H9 (cell line): ENCODE measurements around the gene ZSCAN22. TPM values are rescaled to one million over a fixed set of nuclear protein-coding genes. Genes with fewer than 3 reads are reported as not detected.

Source experiments
- DNase-seq: peaks from one replicate; pipeline ENCODE4 v3.0.0-alpha.2; 2017
- H2AFZ ChIP-seq: one replicate; pipeline ENCODE4 v1.6.1; 2013; ENCODE audit warnings: mild to moderate bottlenecking, low read length, control low read depth, moderate library complexity
- H2AK5ac ChIP-seq: 2 replicates; pipeline ENCODE4 v1.6.1; 2013; ENCODE audit warnings: low read length, control low read depth, mixed read lengths; ENCODE audit not compliant: insufficient read length
- H2BK120ac ChIP-seq: one replicate; pipeline ENCODE4 v1.6.1; 2013; ENCODE audit warnings: low read depth, mild to moderate bottlenecking, low read length, control low read depth, inconsistent platforms; ENCODE audit not compliant: poor library complexity, severe bottlenecking
- H2BK12ac ChIP-seq: 2 replicates; pipeline ENCODE4 v1.6.1; 2013; ENCODE audit warnings: low read length, control low read depth, mixed read lengths, low read depth; ENCODE audit not compliant: insufficient read length
- H2BK15ac ChIP-seq: 2 replicates; pipeline ENCODE4 v1.6.1; 2013; ENCODE audit warnings: low read depth, low read length, control low read depth
- H2BK20ac ChIP-seq: one replicate; pipeline ENCODE4 v1.6.1; 2013; ENCODE audit warnings: low read depth, mild to moderate bottlenecking, low read length, control low read depth, inconsistent platforms; ENCODE audit not compliant: poor library complexity, severe bottlenecking
- H2BK5ac ChIP-seq: 2 replicates; pipeline ENCODE4 v1.6.1; 2013; ENCODE audit warnings: low read length, control low read depth, mixed read lengths; ENCODE audit not compliant: insufficient read length
- H3K14ac ChIP-seq: 2 replicates; pipeline ENCODE4 v1.6.1; 2013; ENCODE audit warnings: low read length, control low read depth; ENCODE audit not compliant: insufficient read depth
- H3K18ac ChIP-seq: 2 replicates; pipeline ENCODE4 v1.6.1; 2013; ENCODE audit warnings: low read depth, mild to moderate bottlenecking, mixed read lengths, low read length, control low read depth; ENCODE audit not compliant: insufficient read length
- H3K23ac ChIP-seq: 2 replicates; pipeline ENCODE4 v1.6.1; 2013; ENCODE audit warnings: low read length, control low read depth, mixed read lengths, low read depth; ENCODE audit not compliant: insufficient read length
- H3K23me2 ChIP-seq: 2 replicates; pipeline ENCODE4 v1.6.1; 2013; ENCODE audit warnings: low read depth, mild to moderate bottlenecking, mixed read lengths, low read length, control low read depth; ENCODE audit not compliant: insufficient read length, poor library complexity, severe bottlenecking
- H3K27ac ChIP-seq: 2 replicates; pipeline ENCODE4 v1.5.1; 2013; ENCODE audit warnings: low read length, control low read depth, mixed read lengths, low read depth; ENCODE audit not compliant: insufficient read length
- H3K27me3 ChIP-seq: 2 replicates; pipeline ENCODE4 v1.6.1; 2013; ENCODE audit warnings: low read length, control low read depth, inconsistent platforms; ENCODE audit not compliant: insufficient read depth
- H3K4ac ChIP-seq: 2 replicates; pipeline ENCODE4 v1.6.1; 2013; ENCODE audit warnings: low read depth, mild to moderate bottlenecking, control low read depth, inconsistent platforms, low read length, moderate library complexity
- H3K4me1 ChIP-seq: 2 replicates; pipeline ENCODE4 v1.6.1; 2013; ENCODE audit warnings: low read length, control low read depth, inconsistent platforms; ENCODE audit not compliant: insufficient read depth
- H3K4me2 ChIP-seq: 2 replicates; pipeline ENCODE4 v1.6.1; 2013; ENCODE audit warnings: low read length, control low read depth, mixed read lengths; ENCODE audit not compliant: insufficient read length, insufficient read depth
- H3K56ac ChIP-seq: 2 replicates; pipeline ENCODE4 v1.6.1; 2013; ENCODE audit warnings: low read depth, mild to moderate bottlenecking, mixed read lengths, low read length, control low read depth; ENCODE audit not compliant: insufficient read length
- H3K79me1 ChIP-seq: 2 replicates; pipeline ENCODE4 v1.6.1; 2013; ENCODE audit warnings: low read depth, mild to moderate bottlenecking, moderate library complexity, low read length, control low read depth, inconsistent platforms; ENCODE audit not compliant: insufficient read depth, poor library complexity, severe bottlenecking
- H3K79me2 ChIP-seq: 2 replicates; pipeline ENCODE4 v1.6.1; 2013; ENCODE audit warnings: low read length, control low read depth, inconsistent platforms; ENCODE audit not compliant: insufficient read depth
- H3K9ac ChIP-seq: 2 replicates; pipeline ENCODE4 v1.6.1; 2013; ENCODE audit warnings: low read length, control low read depth, mixed read lengths; ENCODE audit not compliant: insufficient read length; ENCODE audit errors: extremely low read depth
- H3K9me3 ChIP-seq: one replicate; pipeline ENCODE4 v1.6.1; 2013; ENCODE audit warnings: low read depth, low read length, inconsistent platforms; ENCODE audit not compliant: control insufficient read depth
- H3T11ph ChIP-seq: one replicate; pipeline ENCODE4 v1.6.1; 2013; ENCODE audit warnings: mild to moderate bottlenecking, low read length, control low read depth, inconsistent platforms
- H4K20me1 ChIP-seq: one replicate; pipeline ENCODE4 v1.6.1; 2013; ENCODE audit not compliant: control insufficient read depth, insufficient read length, insufficient read depth
- H4K5ac ChIP-seq: 2 replicates; pipeline ENCODE4 v1.6.1; 2013; ENCODE audit warnings: low read depth, mild to moderate bottlenecking, mixed read lengths, low read length, control low read depth; ENCODE audit not compliant: insufficient read length
- H4K8ac ChIP-seq: replicated peaks from 2 replicates; pipeline ENCODE4 v1.6.1; 2013; ENCODE audit warnings: low read length, control low read depth, mixed read lengths, low read depth; ENCODE audit not compliant: insufficient read length
- H4K91ac ChIP-seq: 2 replicates; pipeline ENCODE4 v1.6.1; 2013; ENCODE audit warnings: low read depth, mild to moderate bottlenecking, moderate library complexity, mixed read lengths, low read length, control low read depth; ENCODE audit not compliant: insufficient read length
- H3K27ac Mint-ChIP-seq, 3 experiments: 2 replicates in 2 of 3; 3 replicates in 1 of 3; pipeline ENCODE4 v1.8.0; 2020 to 2021; ENCODE audit warnings: mixed read lengths in 3 of 3, mild to moderate bottlenecking in 1 of 3, moderate library complexity in 1 of 3
- H3K27me3 Mint-ChIP-seq: 2 replicates; pipeline ENCODE4 v1.8.0; 2021; ENCODE audit warnings: low read depth, mild to moderate bottlenecking, moderate library complexity, mixed read lengths
- H3K36me3 Mint-ChIP-seq, 3 experiments: 2 replicates in 2 of 3; 3 replicates in 1 of 3; pipeline ENCODE4 v1.8.0; 2020 to 2021; ENCODE audit warnings: low read depth in 3 of 3, mixed read lengths in 3 of 3; ENCODE audit not compliant: insufficient read depth in 1 of 3
- H3K4me1 Mint-ChIP-seq, 2 experiments: 2 replicates each; pipeline ENCODE4 v1.8.0; 2020; ENCODE audit warnings: mixed read lengths in 2 of 2
- H3K4me3 Mint-ChIP-seq, 2 experiments: 2 replicates in 1 of 2; 3 replicates in 1 of 2; pipeline ENCODE4 v1.8.0; 2020 to 2021; ENCODE audit warnings: mild to moderate bottlenecking in 2 of 2, mixed read lengths in 2 of 2, moderate library complexity in 1 of 2
- H3K9me3 Mint-ChIP-seq, 2 experiments: 2 replicates in 1 of 2; 3 replicates in 1 of 2; pipeline ENCODE4 v1.8.0; 2020; ENCODE audit warnings: mild to moderate bottlenecking in 2 of 2, mixed read lengths in 2 of 2, moderate library complexity in 1 of 2
- CTCF ChIP-seq: fragments of 200-600 bp; sonication (generic); conservative IDR thresholded peaks from 3 replicates; pipeline ENCODE4 v1.8.0; 2021; ENCODE audit warnings: antibody characterized with exemption, mild to moderate bottlenecking
- WGBS: extraction: QIAGEN DNeasy Blood & Tissue Kit; methylation state at CpG from one replicate; pipeline ENCODE4 v1.1.7; 2013; ENCODE audit warnings: missing lambda C conversion rate, low lambda C conversion rate, mixed read lengths; ENCODE audit not compliant: insufficient read length; ENCODE audit errors: extremely low coverage; 5-methylcytosine and 5-hydroxymethylcytosine counted together
- long read RNA-seq: library from polyadenylated mRNA; unstranded; transcript quantifications from one replicate; pipeline ENCODE4 v2.0.0, GENCODE V29; 2020
- total RNA-seq: library from RNA; stranded (reverse); gene quantifications from 2 replicates; pipeline ENCODE4 v1.2.1, GENCODE V29; 2021

The ZSCAN22 gene
- total RNA-seq: 4.7 and 4.8 TPM in 2 replicates
- long read RNA-seq, full-length matches to known transcripts: 3 of 11 reads
- long read RNA-seq, partial matches to known transcripts: 1 of 11 reads
- long read RNA-seq, other reads (novel, unspliced or antisense): 7 of 11 reads

- no CpG with 5 or more reads among the region's 62 CpGs for WGBS
- no peak within 1 kb of the TSS for H2BK15ac ChIP-seq
Observed at GRCh38 chr19:58326914-58327726, at the start of gene ZSCAN22. Gene ZSCAN22, plus strand, starts transcription at chr19:58326994. Its CDS starts 7,809 bp downstream, at chr19:58334803.

More at GRCh38 chr19:58326914-58327726, at the start of gene ZSCAN22:
- no peak within 1 kb of the TSS for H3K4ac ChIP-seq
- H3K14ac ChIP-seq: peak within 1 kb of the TSS; percentile 76; the same call in 1 of the 2 replicates
- H3K27ac Mint-ChIP-seq: no peak within 1 kb of the TSS
- no peak within 1 kb of the TSS for H4K91ac ChIP-seq
- H3K79me1 ChIP-seq: no peaks in the 10 kb centered on the region
- H3K23ac ChIP-seq: no peak within 1 kb of the TSS
- no peak within 1 kb of the TSS for H2AK5ac ChIP-seq
- no peaks in the 10 kb centered on the region for H3K79me2 ChIP-seq
- TF ChIP-seq CTCF: no peak
- no peak within 1 kb of the TSS for H3T11ph ChIP-seq
- no peak within 1 kb of the TSS for H2BK20ac ChIP-seq
- no peak within 1 kb of the TSS for H2BK120ac ChIP-seq
- H3K4me2 ChIP-seq: peak within 1 kb of the TSS; percentile 86
- H3K4me1 Mint-ChIP-seq: peaks cover 4 to 5% of the 10 kb centered on the region in 2 experiments; a peak in 3 of 4 replicates
- H3K9me3 ChIP-seq: no peaks in the 10 kb centered on the region
- H2BK12ac ChIP-seq: no peak within 1 kb of the TSS
- H3K27me3 Mint-ChIP-seq: no peaks in the 10 kb centered on the region
- DNase-seq: peak; percentile 96
- peak within 1 kb of the TSS; percentile 49 for H4K8ac ChIP-seq
- no peak within 1 kb of the TSS for H4K5ac ChIP-seq
- no peak within 1 kb of the TSS for H2BK5ac ChIP-seq
- H3K18ac ChIP-seq: peak within 1 kb of the TSS; percentile 76
- no peaks in the 10 kb centered on the region for H3K4me1 ChIP-seq
- H2AFZ ChIP-seq: no peak within 1 kb of the TSS
- H3K36me3 Mint-ChIP-seq: no peaks in the 10 kb centered on the region; a peak in 1 of 7 replicates
- peak within 1 kb of the TSS; percentile 92 for H3K9ac ChIP-seq
- peaks cover 5% of the 10 kb centered on the region for H4K20me1 ChIP-seq
- no peak within 1 kb of the TSS for H3K27ac ChIP-seq
- no peaks in the 10 kb centered on the region for H3K9me3 Mint-ChIP-seq
- peaks cover 10% of the 10 kb centered on the region for H3K23me2 ChIP-seq
- H3K56ac ChIP-seq: no peak within 1 kb of the TSS
- no peaks in the 10 kb centered on the region for H3K27me3 ChIP-seq
- H3K4me3 Mint-ChIP-seq: no peak within 1 kb of the TSS
